GM19372 (cell line): Measurements from ENCODE around the gene ABI1.
"Not testable (repeated sequence)": the region's sequence is repeated elsewhere in the genome, so short reads cannot be mapped to it uniquely, and the experiment has no call there.

Experiments
- ATAC-seq: cut with Tn5 transposase; IDR thresholded peaks from one replicate; pipeline ENCODE4 v1.9.1; 2021; ENCODE audit warnings: mild to moderate bottlenecking, low read depth, moderate library complexity; ENCODE audit not compliant: unreplicated experiment

The ABI1 gene

GRCh38 chr10:26806557-26806956 lies 54.2 kb downstream of the ABI1 start:
- no peak for ATAC-seq

- ATAC-seq: no peak
Observed at GRCh38 chr10:26805567-26806245, 55.1 kb downstream of the ABI1 start.

GRCh38 chr10:26804418-26805393 lies 56.1 kb downstream of the ABI1 start:
- no peak for ATAC-seq

- no peak for ATAC-seq
Observed at GRCh38 chr10:26803849-26804248, 56.9 kb downstream of the ABI1 start.

GRCh38 chr10:26802527-26802926 lies 58.2 kb downstream of the ABI1 start:
- no peak for ATAC-seq

DNA sequence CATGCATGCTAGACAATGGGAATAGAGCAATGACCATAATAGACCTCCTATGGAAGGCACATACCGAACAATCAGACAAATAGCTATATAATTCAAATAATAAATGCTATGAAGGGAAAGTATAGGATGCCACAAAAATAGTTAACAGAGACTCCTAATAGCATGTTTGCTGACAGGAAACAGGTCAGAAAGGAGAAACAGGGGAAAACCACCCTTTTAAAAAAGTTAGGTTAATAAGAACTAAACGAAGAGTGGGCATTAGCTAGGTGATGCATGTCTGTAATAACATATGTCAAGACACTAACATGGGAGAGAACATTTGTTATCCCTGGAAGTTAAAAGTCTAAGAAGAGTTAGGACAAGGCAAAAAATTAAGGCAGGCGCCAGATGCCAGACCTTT lies 58.9 kb downstream of the ABI1 start:
- no peak for ATAC-seq

DNA sequence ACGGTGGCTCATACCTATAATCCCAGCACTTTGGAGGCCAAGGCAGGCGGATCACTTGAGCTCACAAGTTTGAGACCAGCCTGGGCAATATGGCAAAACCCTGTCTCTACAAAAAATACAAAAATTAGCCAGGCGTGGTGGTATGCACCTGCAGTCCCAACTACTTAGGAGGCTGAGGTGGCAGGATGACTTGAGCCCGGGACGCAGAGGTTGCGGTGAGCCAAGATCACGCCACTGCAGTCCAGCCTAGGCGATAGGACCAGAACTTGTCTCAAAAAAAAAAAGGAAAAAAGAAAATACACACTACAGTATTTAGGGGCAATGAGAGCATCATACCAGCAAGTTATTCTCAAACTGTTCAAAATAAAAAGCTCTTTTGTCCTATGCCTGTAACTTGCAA lies 59.5 kb downstream of the ABI1 start:
- no peak for ATAC-seq

- no peak for ATAC-seq
Observed at GRCh38 chr10:26800468-26800867, 60.3 kb downstream of the ABI1 start.

DNA sequence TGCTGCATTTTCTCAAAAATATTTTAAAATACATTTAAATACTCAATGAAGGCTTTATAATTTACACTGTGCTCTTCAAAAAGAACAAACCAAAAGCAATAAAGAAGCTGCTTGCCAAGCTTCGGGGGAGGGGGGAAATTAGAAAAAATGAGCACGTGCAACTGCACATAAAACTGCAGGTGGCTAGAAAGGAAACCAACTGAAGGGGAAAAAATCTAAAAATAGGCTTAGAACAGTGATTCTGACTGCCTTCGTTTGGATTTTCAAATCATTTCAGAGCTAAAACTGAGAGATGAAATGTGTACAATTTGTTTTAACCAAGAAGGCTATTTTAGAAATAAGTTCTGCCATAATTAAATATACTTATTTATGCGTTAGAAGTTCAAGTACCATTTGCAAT lies 61.4 kb downstream of the ABI1 start:
- ATAC-seq: peak; percentile 63

DNA sequence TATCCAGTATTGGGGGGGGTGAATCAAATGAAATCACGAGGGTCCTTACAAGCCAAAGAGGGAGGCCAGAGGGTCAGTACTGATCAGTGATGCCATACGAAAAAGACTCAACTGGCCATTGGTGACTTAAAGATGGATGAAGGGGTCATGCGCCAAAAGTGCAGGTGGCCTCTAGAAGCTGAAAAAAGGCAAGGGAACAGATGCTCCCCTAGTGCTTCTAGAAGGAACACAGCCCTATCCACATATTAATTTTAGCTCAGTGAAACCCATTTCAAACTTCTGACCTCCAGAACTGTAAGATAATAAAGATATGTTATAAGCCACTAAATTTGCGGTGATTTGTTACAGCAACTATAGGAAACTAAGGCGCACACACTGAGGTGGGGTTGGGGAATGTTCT lies 62.5 kb downstream of the ABI1 start:
- ATAC-seq: no peak

GRCh38 chr10:26797340-26797739 lies 63.4 kb downstream of the ABI1 start:
- no peak for ATAC-seq

GRCh38 chr10:26792758-26793495 lies 67.8 kb downstream of the ABI1 start:
- ATAC-seq: no peak

GRCh38 chr10:26790221-26790995 lies 70.3 kb downstream of the ABI1 start:
- ATAC-seq: no peak

DNA sequence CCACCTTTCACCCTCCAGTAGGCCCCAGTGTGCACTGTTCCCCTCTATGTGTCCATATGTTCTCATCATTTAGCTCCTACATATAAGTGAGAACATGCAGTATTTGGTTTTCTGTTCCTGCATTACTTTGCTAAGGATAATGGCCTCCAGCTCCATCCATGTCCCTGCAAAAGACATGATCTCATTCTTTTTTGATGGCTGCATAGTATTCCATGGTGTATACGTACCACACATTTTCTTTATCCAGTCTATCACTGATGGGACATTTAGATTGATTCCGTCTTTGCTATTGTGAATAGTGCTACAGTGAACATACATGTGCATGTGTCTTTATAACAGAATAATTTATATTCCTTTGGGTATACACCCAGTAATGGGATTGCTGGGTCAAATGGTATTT lies 71.0 kb downstream of the ABI1 start:
- ATAC-seq: not testable (repeated sequence)

DNA sequence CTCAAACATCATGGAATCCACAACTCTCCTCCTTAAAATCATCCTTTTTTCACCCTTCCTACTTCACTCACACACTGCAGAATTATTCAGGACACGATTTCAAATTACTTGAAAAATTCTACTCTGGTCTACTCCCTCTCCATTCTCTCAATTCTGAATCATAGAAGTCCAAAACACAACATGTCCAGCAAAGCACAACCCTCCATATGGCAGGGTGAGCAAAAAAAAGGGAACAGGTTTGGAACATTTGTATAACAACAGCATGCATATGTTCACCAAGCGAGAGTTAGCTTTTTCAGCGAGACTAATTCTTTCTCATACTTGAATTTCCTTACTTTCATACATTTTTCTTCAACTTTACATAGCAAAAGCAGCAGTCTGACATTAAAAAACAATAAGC lies 73.4 kb downstream of the ABI1 start:
- ATAC-seq: no peak

- no peak for ATAC-seq
Observed at GRCh38 chr10:26781797-26782196, 79.0 kb downstream of the ABI1 start.

DNA sequence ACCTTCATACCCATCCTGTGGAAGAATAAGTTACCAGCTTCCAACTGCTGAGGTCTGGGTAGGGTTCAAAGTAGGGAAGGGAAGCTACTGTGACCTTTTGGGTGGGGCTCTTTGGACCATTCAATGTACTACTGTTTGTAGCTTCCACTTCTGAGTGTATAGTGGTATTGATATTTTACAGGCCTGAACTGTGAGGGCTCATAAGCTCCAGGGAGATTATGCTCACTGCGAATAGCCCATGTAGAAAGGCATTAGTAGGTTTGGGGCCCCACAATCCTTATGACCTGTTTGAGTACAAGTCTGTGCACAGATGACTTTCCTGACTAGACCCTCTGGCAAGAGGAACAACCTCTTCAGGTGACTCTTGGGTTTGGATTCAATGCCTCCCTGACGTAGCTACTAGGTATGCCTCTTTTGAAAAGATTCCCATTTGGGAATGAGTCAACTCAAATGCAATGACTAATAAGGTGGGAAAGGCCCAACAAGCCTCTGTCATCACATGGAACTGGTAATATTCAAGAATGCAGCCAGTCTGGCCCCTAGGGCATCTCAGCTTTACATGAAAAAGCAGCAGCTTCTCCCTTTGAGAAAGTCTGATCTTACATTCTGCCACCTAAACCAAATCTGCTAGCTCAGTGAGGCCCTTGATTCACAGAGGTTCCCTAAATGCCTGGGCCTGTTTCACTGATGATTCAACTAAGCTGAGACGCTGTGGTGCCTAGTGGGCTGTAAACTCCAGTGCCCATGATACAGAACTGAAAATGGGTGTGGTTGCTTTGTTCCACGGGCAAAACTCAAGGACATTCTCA lies 79.8 kb downstream of the ABI1 start:
- ATAC-seq: peak; percentile 60

DNA sequence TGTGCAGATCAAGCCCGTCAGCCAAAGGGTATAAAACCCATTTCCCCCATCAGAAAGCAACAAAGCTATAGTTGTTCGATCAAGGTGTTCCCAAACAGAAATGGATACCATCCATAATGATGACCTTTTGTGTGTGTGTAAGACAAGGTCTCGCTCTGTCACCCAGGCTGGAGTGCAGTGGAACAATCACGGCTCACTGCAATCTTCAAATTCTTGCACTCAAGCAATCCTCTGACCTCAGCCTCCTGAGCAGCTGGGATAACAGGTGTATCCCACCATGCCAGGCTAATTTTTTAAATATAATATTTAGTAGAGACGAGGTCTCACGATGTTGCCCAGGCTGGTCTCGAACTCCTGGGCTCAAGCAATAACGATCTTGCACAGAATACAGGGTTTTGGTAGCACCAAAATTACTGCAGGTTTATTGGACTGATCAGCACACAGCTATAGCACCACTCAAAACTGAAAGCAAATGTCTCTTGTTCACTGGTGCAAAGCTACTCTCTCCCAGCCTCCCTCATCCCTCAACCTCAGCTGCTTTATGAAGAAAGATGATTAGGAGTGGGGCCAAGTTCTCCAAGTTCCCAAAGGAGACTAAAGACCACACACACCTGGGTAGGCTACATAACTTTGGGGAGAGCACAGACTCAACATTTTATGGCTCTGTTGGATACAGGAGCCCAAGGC lies 80.5 kb downstream of the ABI1 start:
- ATAC-seq: no peak
